EH (cell line): Measurements from ENCODE around the gene SLC25A10.

ENCODE experiments used
- DNase-seq: peaks from one replicate; pipeline ENCODE4 v3.0.0-alpha.2; 2015; ENCODE audit warnings: low read depth

The SLC25A10 gene

GRCh38 chr17:81706757-81707624, 5.1 kb upstream of the SLC25A10 start:
- no peak for DNase-seq

GRCh38 chr17:81707725-81708646, 4.1 kb upstream of the SLC25A10 start:
- DNase-seq = no peak

- DNase-seq = no peak
Observed at GRCh38 chr17:81708739-81709185, 3.3 kb upstream of the SLC25A10 start.

GRCh38 chr17:81710514-81711308, 1.4 kb upstream of the SLC25A10 start:
- DNase-seq = peak; percentile 38

GRCh38 chr17:81712468-81713003, 452 bp downstream of the SLC25A10 start:
- peak; percentile 44 for DNase-seq

- DNase-seq = peak; percentile 14
Observed at GRCh38 chr17:81713004-81713555, 996 bp downstream of the SLC25A10 start.

GRCh38 chr17:81713556-81714411, 1.7 kb downstream of the SLC25A10 start:
- DNase-seq = peak; percentile 5

GRCh38 chr17:81714412-81715106, 2.5 kb downstream of the SLC25A10 start:
- no peak for DNase-seq

GRCh38 chr17:81715107-81715871, 3.2 kb downstream of the SLC25A10 start:
- no peak for DNase-seq

GRCh38 chr17:81715872-81716673, 4.0 kb downstream of the SLC25A10 start:
- DNase-seq = no peak

- DNase-seq = no peak
Observed at GRCh38 chr17:81716674-81716996, 4.6 kb downstream of the SLC25A10 start.

- DNase-seq = no peak
Observed at GRCh38 chr17:81717049-81717765, 5.1 kb downstream of the SLC25A10 start.

GRCh38 chr17:81717766-81718089, 5.6 kb downstream of the SLC25A10 start:
- no peak for DNase-seq

GRCh38 chr17:81719410-81720266, 7.6 kb downstream of the SLC25A10 start:
- DNase-seq = no peak

- no peak for DNase-seq
Observed at GRCh38 chr17:81720267-81721071, 8.4 kb downstream of the SLC25A10 start.
